ENCODE results near the gene REEP6. TPM values are rescaled to one million over a fixed set of nuclear protein-coding genes. Genes with fewer than 3 reads are reported as not detected.
A peak's percentile ranks its signal among the peaks of the same experiment; 100 is the strongest.

The REEP6 gene
- polyA plus RNA-seq, 1 donor = 228 TPM

DNA sequence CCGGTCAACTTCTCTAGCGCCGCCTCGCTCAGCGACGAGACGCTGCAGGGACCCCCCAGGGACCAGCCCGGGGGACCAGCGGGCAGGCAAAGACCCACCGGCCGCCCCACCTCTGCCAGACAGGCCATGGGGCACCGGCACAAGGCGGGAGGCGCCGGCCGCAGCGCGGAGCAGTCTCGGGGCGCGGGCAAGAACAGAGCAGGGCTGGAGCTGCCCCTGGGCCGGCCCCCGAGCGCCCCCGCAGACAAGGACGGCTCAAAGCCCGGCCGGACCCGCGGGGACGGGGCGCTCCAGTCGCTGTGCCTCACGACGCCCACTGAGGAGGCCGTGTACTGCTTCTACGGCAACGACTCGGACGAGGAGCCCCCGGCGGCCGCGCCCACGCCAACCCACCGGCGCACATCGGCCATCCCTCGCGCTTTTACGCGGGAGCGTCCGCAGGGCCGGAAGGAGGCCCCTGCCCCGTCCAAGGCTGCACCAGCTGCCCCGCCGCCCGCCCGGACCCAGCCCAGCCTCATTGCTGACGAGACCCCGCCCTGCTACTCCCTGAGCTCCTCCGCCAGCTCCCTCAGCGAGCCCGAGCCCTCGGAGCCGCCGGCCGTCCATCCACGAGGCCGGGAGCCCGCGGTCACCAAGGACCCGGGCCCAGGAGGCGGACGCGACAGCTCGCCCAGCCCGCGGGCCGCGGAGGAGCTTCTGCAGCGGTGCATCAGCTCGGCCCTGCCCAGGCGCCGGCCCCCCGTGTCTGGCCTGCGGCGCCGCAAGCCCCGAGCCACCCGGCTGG, 23.3 kb upstream of the REEP6 start:
- peak in 1 of 2 donors; percentile 20 for DNase-seq
- Histone ChIP-seq H3K27me3 (ENCODE audit: control insufficient read depth, insufficient read depth, low read length) (peaks cover 76% of the 10 kb centered on the region), H3K4me3 (ENCODE audit: low read length) (no peak overlapping the region), H3K27ac (ENCODE audit: low read length) (no peak overlapping the region), H3K9me3 (ENCODE audit: control insufficient read depth, low read depth, low read length) (peaks cover 28% of the 10 kb centered on the region), H3K4me1 (ENCODE audit: control insufficient read depth, insufficient read depth, low read length) (peaks cover 26% of the 10 kb centered on the region), H3K36me3 (ENCODE audit: control insufficient read depth, insufficient read depth, low read length) (no peaks in the 10 kb centered on the region)
- WGBS (ENCODE audit: insufficient coverage, low lambda C conversion rate) = no CpG with 5 or more reads among the region's 92 CpGs

DNA sequence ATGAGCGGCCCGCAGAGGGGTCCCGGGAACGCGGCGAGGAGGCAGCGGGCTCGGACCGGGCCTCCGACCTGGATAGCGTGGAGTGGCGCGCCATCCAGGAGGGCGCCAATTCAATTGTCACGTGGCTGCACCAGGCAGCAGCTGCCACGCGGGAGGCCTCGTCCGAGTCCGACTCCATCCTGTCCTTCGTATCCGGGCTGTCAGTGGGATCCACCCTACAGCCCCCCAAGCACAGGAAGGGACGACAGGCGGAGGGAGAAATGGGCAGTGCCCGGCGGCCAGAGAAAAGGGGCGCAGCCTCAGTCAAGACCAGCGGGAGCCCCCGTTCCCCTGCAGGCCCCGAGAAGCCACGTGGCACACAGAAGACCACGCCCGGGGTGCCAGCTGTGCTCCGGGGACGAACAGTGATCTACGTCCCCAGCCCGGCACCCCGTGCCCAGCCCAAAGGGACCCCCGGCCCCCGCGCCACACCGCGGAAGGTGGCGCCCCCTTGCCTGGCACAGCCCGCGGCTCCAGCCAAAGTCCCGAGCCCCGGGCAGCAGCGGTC, 22.6 kb upstream of the REEP6 start:
- Histone ChIP-seq H3K27me3 (ENCODE audit: control insufficient read depth, insufficient read depth, low read length) (peaks cover 83% of the 10 kb centered on the region), H3K4me1 (ENCODE audit: control insufficient read depth, insufficient read depth, low read length) (peaks cover 27% of the 10 kb centered on the region), H3K9me3 (ENCODE audit: control insufficient read depth, low read depth, low read length) (peaks cover 28% of the 10 kb centered on the region), H3K4me3 (ENCODE audit: low read length) (no peak overlapping the region), H3K27ac (ENCODE audit: low read length) (no peak overlapping the region), H3K36me3 (ENCODE audit: control insufficient read depth, insufficient read depth, low read length) (no peaks in the 10 kb centered on the region)
- no CpG with 5 or more reads among the region's 49 CpGs for WGBS (ENCODE audit: insufficient coverage, low lambda C conversion rate)
- DNase-seq = no peak

- Histone ChIP-seq H3K4me3 (ENCODE audit: low read length) (no peak overlapping the region), H3K27me3 (ENCODE audit: control insufficient read depth, insufficient read depth, low read length) (peaks cover 85% of the 10 kb centered on the region), H3K36me3 (ENCODE audit: control insufficient read depth, insufficient read depth, low read length) (no peaks in the 10 kb centered on the region), H3K9me3 (ENCODE audit: control insufficient read depth, low read depth, low read length) (peaks cover 28% of the 10 kb centered on the region), H3K27ac (ENCODE audit: low read length) (no peak overlapping the region), H3K4me1 (ENCODE audit: control insufficient read depth, insufficient read depth, low read length) (peaks cover 27% of the 10 kb centered on the region)
- WGBS (ENCODE audit: insufficient coverage, low lambda C conversion rate) = no CpG with 5 or more reads among the region's 47 CpGs
- DNase-seq = peak in 1 of 2 donors; percentile 30
Measured at GRCh38 chr19:1468821-1469254, 22.1 kb upstream of the REEP6 start.

- peak in 1 of 2 donors; percentile 41 for DNase-seq
- H3K4me3 ChIP-seq (ENCODE audit: low read length) = no peak overlapping the region
- peaks cover 2% of the 10 kb centered on the region for H3K36me3 ChIP-seq (ENCODE audit: control insufficient read depth, insufficient read depth, low read length)
- peaks cover 27% of the 10 kb centered on the region for H3K4me1 ChIP-seq (ENCODE audit: control insufficient read depth, insufficient read depth, low read length)
- peaks cover 83% of the 10 kb centered on the region for H3K27me3 ChIP-seq (ENCODE audit: control insufficient read depth, insufficient read depth, low read length)
- WGBS (ENCODE audit: insufficient coverage, low lambda C conversion rate) = no CpG with 5 or more reads among the region's 117 CpGs
- no peak overlapping the region for H3K27ac ChIP-seq (ENCODE audit: low read length)
- H3K9me3 ChIP-seq (ENCODE audit: control insufficient read depth, low read depth, low read length) = peaks cover 28% of the 10 kb centered on the region
Measured at GRCh38 chr19:1469255-1470054, 21.5 kb upstream of the REEP6 start.

GRCh38 chr19:1470055-1470304, 21.0 kb upstream of the REEP6 start:
- H3K4me3 ChIP-seq (ENCODE audit: low read length) = no peak overlapping the region
- no CpG with 5 or more reads among the region's 22 CpGs for WGBS (ENCODE audit: insufficient coverage, low lambda C conversion rate)

GRCh38 chr19:1470305-1471009, 20.5 kb upstream of the REEP6 start:
- peaks cover 74% of the 10 kb centered on the region for H3K27me3 ChIP-seq (ENCODE audit: control insufficient read depth, insufficient read depth, low read length)
- no CpG with 5 or more reads among the region's 67 CpGs for WGBS (ENCODE audit: insufficient coverage, low lambda C conversion rate)
- peaks cover 26% of the 10 kb centered on the region for H3K9me3 ChIP-seq (ENCODE audit: control insufficient read depth, low read depth, low read length)
- peak in 1 of 2 donors; percentile 48 for DNase-seq
- peaks cover 27% of the 10 kb centered on the region for H3K4me1 ChIP-seq (ENCODE audit: control insufficient read depth, insufficient read depth, low read length)
- no peak overlapping the region for H3K27ac ChIP-seq (ENCODE audit: low read length)
- no peak overlapping the region for H3K4me3 ChIP-seq (ENCODE audit: low read length)
- H3K36me3 ChIP-seq (ENCODE audit: control insufficient read depth, insufficient read depth, low read length) = peaks cover 10% of the 10 kb centered on the region

More at GRCh38 chr19:1470055-1470304, 21.0 kb upstream of the REEP6 start:
- DNase-seq = no peak
- Histone ChIP-seq H3K27me3 (ENCODE audit: control insufficient read depth, insufficient read depth, low read length) (peaks cover 78% of the 10 kb centered on the region), H3K9me3 (ENCODE audit: control insufficient read depth, low read depth, low read length) (peaks cover 28% of the 10 kb centered on the region), H3K36me3 (ENCODE audit: control insufficient read depth, insufficient read depth, low read length) (peaks cover 7% of the 10 kb centered on the region), H3K4me1 (ENCODE audit: control insufficient read depth, insufficient read depth, low read length) (peaks cover 27% of the 10 kb centered on the region), H3K27ac (ENCODE audit: low read length) (no peak overlapping the region)

DNA sequence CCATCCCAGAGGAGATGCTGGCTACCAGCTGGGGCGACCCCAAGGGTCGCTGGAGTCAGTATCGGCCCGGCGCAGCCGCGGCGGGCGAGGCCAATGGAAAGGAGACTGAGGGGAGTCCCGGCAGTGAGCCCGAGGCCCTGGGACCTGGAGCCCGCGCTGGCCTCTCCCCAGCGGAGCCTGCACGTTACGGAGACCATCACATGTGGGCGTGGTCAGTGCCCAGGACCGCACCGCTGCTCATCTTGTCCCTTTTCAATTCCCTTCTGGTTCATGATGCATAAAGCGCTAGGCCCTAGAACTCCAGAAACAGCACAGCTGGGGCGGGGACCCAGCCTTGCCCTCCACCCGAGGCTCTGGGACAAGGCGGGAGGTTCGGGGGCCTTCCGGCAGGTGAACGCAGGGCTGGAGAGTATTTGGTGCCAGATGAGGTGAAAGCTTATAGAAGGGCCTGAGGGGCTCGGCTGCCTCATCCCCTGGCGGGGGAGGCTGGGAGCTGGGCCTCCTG, 19.9 kb upstream of the REEP6 start:
- H3K4me3 ChIP-seq (ENCODE audit: low read length) = no peak overlapping the region
- peaks cover 27% of the 10 kb centered on the region for H3K4me1 ChIP-seq (ENCODE audit: control insufficient read depth, insufficient read depth, low read length)
- peaks cover 15% of the 10 kb centered on the region for H3K36me3 ChIP-seq (ENCODE audit: control insufficient read depth, insufficient read depth, low read length)
- DNase-seq = no peak
- peaks cover 68% of the 10 kb centered on the region for H3K27me3 ChIP-seq (ENCODE audit: control insufficient read depth, insufficient read depth, low read length)
- no peak overlapping the region for H3K27ac ChIP-seq (ENCODE audit: low read length)
- peaks cover 24% of the 10 kb centered on the region for H3K9me3 ChIP-seq (ENCODE audit: control insufficient read depth, low read depth, low read length)
- no CpG with 5 or more reads among the region's 28 CpGs for WGBS (ENCODE audit: insufficient coverage, low lambda C conversion rate)

DNA sequence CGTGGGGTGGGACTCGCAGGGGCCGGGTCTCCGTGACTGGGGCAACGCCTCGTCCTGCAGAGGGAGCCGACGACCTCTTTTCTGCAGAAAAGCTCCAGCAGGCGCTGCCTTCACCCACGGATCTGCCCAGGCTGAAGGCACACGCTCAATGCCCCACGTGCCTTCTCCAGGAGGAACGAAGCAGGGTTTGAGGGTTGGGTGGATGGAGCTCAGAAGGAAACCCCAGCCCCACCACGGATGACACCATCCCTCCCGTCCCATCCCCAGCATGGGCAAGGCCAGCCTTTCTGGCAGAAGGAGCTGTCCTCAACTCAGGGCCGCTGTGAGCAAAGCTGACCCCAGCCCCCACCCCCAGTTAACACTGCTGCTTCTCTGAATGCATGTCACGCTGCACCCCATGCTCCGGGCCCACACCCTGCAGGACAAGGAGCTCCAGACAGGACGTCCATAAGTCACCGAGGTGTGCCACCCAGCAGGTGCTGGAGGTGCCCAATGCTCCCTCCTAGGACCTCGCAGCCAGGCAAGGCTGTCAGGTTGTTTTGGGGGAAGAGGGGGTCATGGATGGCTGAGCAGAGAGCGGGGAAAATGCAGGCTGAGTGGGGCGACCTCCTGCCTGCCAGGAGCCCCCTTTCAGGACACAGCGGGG, 19.3 kb upstream of the REEP6 start:
- Histone ChIP-seq H3K4me3 (ENCODE audit: low read length) (no peak overlapping the region), H3K9me3 (ENCODE audit: control insufficient read depth, low read depth, low read length) (peaks cover 19% of the 10 kb centered on the region), H3K27ac (ENCODE audit: low read length) (no peak overlapping the region), H3K36me3 (ENCODE audit: control insufficient read depth, insufficient read depth, low read length) (peaks cover 18% of the 10 kb centered on the region), H3K27me3 (ENCODE audit: control insufficient read depth, insufficient read depth, low read length) (peaks cover 62% of the 10 kb centered on the region), H3K4me1 (ENCODE audit: control insufficient read depth, insufficient read depth, low read length) (peaks cover 27% of the 10 kb centered on the region)
- DNase-seq = no peak
- no CpG with 5 or more reads among the region's 24 CpGs for WGBS (ENCODE audit: insufficient coverage, low lambda C conversion rate)

DNA sequence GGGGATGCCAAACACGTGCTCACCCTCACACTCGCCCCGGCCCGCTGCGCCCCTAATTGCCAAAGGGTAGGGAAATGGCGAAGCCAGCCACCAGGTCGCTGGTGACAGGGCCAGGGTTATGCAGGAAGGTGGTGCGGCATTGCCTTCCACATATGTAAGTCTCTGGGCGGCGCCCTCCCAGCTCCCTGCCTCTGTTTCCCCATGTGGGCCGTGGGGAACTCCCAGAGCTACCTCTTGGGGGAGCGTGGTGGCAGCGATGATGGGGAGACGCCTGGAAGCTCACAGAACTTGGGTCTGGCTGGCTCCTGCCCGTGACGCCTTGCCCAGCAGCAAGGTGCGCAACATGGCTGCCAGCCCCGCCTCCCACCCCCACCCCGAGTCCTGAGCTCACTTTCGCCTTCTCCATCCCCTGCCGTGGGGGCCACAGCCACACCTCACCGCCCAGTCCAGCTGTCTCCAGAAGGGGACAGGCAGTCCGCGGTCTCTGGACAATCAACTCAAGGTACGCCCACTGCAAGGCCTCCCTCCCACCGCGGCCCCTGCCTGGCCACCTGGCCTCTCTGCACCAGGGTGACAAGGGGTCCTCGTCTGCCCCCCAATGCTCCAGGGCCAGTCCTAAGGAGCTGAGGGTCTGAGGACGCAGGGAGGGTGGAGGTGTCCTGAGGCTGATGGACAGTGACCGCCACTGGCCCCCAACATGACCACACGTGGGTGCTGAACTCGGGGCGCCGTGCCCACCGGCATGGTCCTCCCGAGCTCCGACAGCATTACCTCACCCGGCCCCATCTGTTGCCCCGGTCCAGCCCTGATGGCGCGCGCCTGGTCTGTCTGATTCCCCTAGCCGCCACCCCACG, 18.5 kb upstream of the REEP6 start:
- peaks cover 27% of the 10 kb centered on the region for H3K4me1 ChIP-seq (ENCODE audit: control insufficient read depth, insufficient read depth, low read length)
- no peak for DNase-seq
- H3K4me3 ChIP-seq (ENCODE audit: low read length) = no peak overlapping the region
- H3K27me3 ChIP-seq (ENCODE audit: control insufficient read depth, insufficient read depth, low read length) = peaks cover 55% of the 10 kb centered on the region
- peaks cover 16% of the 10 kb centered on the region for H3K9me3 ChIP-seq (ENCODE audit: control insufficient read depth, low read depth, low read length)
- no peak overlapping the region for H3K27ac ChIP-seq (ENCODE audit: low read length)
- no CpG with 5 or more reads among the region's 44 CpGs for WGBS (ENCODE audit: insufficient coverage, low lambda C conversion rate)
- peaks cover 22% of the 10 kb centered on the region for H3K36me3 ChIP-seq (ENCODE audit: control insufficient read depth, insufficient read depth, low read length)
